ENCODE results near the gene KDM4B. TPM values are rescaled to one million over a fixed set of nuclear protein-coding genes. Genes with fewer than 3 reads are reported as not detected.
A peak's percentile ranks its signal among the peaks of the same experiment; 100 is the strongest.

Gene KDM4B
- total and polyA plus RNA-seq, 3 donors from 2014 or later = 33.3 to 72.7 (median 67.7) TPM

DNA sequence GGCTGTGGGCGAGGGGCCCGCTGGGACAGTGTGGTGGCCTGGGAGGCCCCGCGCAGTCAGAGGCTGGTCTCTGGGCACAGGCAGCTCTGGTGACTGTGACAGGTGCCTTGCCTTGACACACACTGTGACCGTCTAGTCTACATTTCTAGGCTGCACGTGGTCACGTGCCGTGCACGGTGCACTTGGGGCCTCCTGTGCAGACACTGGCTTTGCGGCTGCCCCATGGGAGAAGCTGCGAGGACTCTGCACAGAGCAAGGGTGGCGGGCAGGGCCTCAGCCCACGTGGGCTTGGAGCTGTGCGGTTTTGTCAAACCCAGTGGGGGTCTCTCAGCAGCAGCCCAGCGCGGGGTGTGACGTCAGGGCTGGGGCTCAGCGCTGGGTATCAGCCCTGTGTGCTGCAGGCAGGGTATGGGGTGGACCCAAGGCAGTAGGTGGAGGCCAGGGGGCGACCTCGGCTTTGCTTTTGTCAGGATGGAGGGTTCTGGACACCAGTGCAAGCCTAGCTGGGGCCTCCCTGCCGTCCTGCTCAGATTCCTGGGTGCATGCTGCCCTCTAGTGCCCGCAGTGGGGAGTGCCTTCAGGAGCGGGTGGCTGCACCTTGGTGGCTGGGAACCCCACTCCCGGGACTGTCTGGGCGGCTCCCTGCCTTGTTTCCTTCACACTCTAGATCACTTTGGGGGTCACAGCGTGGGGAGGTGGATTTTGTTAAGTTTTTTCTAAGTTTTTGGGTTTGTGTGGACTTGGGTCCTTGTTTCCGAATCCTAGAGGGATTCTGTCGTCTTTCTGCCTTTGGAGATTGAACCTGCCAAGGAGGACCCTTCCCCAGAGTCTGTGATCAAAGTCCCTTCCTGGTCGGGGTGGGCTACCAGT lies 62.6 kb downstream of the KDM4B start:
- Histone ChIP-seq H3K4me1 (peaks cover 36% of the 10 kb centered on the region), H3K4me3 (no peak overlapping the region), H3K27me3 (no peaks in the 10 kb centered on the region), H3K36me3 (ENCODE audit: low read depth, missing control alignments) (no peaks in the 10 kb centered on the region), H3K27ac (no peak overlapping the region), H3K9me3 (no peaks in the 10 kb centered on the region)
- DNase-seq = peak; percentile 89
- TF ChIP-seq, protein P1, sequence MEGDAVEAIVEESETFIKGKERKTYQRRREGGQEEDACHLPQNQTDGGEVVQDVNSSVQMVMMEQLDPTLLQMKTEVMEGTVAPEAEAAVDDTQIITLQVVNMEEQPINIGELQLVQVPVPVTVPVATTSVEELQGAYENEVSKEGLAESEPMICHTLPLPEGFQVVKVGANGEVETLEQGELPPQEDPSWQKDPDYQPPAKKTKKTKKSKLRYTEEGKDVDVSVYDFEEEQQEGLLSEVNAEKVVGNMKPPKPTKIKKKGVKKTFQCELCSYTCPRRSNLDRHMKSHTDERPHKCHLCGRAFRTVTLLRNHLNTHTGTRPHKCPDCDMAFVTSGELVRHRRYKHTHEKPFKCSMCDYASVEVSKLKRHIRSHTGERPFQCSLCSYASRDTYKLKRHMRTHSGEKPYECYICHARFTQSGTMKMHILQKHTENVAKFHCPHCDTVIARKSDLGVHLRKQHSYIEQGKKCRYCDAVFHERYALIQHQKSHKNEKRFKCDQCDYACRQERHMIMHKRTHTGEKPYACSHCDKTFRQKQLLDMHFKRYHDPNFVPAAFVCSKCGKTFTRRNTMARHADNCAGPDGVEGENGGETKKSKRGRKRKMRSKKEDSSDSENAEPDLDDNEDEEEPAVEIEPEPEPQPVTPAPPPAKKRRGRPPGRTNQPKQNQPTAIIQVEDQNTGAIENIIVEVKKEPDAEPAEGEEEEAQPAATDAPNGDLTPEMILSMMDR (IDR thresholded peaks at IDR 0.05) = peak; percentile 80 to 93 (median 86)
- no peak for TF ChIP-seq POLR2A (IDR thresholded peaks at IDR 0.05)
- 32 to 62% methylated on average over 10 to 29 of the region's 29 CpGs for WGBS, 2 donors
- intact Hi-C loops (cut with DNase I; ENCODE audit: low total_unique reads) = loop anchor here (5.0 kb wide), 2 partner anchors 159 to 219 kb away; no protein-coding TSS in a partner anchor

DNA sequence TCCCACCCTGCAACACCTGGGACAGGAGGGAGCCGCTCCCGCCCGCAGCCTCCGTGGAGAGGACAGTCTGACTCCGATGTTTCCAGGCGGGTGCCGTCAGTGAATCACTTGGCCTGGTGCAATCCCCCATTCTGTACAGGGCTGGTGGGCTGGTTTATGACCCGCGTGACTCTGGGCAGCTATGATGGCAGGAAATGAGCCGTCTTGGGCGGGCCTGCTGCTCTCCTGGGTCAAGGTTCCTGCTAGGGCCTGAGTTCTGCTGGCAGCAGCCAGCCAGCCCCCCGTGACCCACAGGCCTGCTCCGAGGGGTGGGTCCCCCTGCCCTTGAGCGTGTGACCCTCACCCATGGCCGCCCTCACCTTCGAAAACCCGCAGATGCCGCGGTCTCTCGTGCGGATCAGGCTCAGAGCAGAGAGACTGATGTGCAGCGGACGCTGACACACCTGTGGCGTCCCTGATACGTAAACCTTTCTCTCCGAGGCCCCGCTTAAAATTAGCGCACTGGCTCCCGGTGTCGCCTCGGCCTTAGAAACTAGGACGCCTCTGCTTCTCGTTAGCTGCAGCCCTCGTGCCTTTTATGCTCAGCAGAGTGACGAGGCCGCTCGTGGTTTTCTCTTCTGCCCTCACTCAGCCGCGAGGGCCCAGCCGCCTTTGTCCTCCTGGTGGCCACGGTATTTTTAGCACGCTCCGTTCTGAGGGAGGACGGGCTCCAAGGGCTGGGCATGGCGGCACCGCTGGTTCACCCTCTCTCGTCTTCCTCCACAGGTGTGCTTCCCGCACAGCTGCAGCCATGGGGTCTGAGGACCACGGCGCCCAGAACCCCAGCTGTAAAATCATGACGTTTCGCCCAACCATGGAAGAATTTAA lies 63.4 kb downstream of the KDM4B start:
- no peak for DNase-seq
- H3K36me3 ChIP-seq (ENCODE audit: low read depth, missing control alignments) = no peaks in the 10 kb centered on the region
- WGBS, 2 donors = 87 to 89% methylated on average over 48 to 52 of the region's 52 CpGs

DNA sequence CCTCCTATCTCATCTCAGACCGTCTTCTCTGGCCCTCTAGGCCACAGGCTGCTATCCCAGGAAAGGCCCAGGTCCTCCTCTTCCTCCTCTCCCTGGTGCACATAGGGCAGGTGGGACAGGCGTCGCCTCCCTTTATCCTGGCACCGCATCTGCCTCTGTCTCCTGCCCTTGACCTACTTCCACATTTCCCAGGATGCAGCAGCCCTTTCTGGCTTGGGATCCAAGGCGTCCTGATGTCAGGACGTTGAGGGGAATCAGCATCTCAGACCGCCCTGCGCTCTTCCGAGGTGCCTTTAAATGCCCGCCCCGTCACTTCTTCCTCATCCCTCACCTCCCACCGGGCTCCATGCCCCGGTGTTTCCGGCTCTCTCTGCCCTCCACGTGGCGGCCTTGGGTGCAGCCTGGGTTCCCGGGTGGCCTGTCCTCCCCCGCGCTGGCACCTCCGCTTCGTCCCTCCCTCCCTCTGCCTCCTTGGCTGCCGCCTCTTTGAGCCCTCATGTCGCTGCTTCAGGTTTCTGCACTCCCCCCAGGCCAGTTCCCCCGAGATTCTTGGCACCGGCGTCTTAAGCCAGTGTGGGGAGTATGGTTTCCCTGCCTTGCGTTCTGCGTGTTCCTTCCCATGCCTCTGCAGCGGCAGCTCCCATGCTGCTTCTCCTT lies 66.3 kb downstream of the KDM4B start:
- peak overlapping the region; percentile 51 to 58 for H3K27ac ChIP-seq
- 36 to 40% methylated on average over 29 of the region's 29 CpGs for WGBS, 2 donors
- intact Hi-C loops (cut with DNase I; ENCODE audit: low total_unique reads) = no loop called here

More for the DNA sequence above, 63.4 kb downstream of the KDM4B start:
- no peak for TF ChIP-seq POLR2A (IDR thresholded peaks at IDR 0.05)
- TF ChIP-seq, protein P1 (IDR thresholded peaks at IDR 0.05) = peak in 1 of 3 experiments; percentile 5
- Histone ChIP-seq H3K4me1 (peaks cover 40% of the 10 kb centered on the region), H3K4me3 (no peak overlapping the region), H3K27me3 (no peaks in the 10 kb centered on the region), H3K9me3 (no peaks in the 10 kb centered on the region), H3K27ac (no peak overlapping the region)
- intact Hi-C loops (cut with DNase I; ENCODE audit: low total_unique reads) = loop anchor here (5.0 kb wide), 2 partner anchors 160 to 220 kb away; no protein-coding TSS in a partner anchor

More for the DNA sequence above, 66.3 kb downstream of the KDM4B start:
- Histone ChIP-seq H3K9me3 (no peaks in the 10 kb centered on the region), H3K36me3 (ENCODE audit: low read depth, missing control alignments) (no peaks in the 10 kb centered on the region), H3K27me3 (no peaks in the 10 kb centered on the region), H3K4me1 (peaks cover 52% of the 10 kb centered on the region), H3K4me3 (no peak overlapping the region)
- no peak for TF ChIP-seq POLR2A (IDR thresholded peaks at IDR 0.05)
- TF ChIP-seq, protein P1 (IDR thresholded peaks at IDR 0.05) = no peak
- DNase-seq = peak; percentile 86
